OCI-LY1 (cell line): ENCODE data around the gene DYNC1H1.

ENCODE experiments used
- CTCF ChIP-seq: fragments of 200-600 bp; sonication (generic), shearing (Covaris generic); IDR thresholded peaks from 2 replicates; pipeline ENCODE4 v1.5.1; 2017; ENCODE audit warnings: mild to moderate bottlenecking, antibody characterized with exemption, low read length, moderate library complexity, mixed read lengths
- EZH2 ChIP-seq: fragments of 200-600 bp; sonication (generic), shearing (Covaris generic); IDR thresholded peaks from 2 replicates; pipeline ENCODE4 v1.8.0; 2017; ENCODE audit warnings: borderline replicate concordance, mixed run types, mild to moderate bottlenecking, antibody characterized with exemption, low read length, moderate library complexity, mixed read lengths

GRCh38 chr14:102105369-102105768, 141.0 kb downstream of the DYNC1H1 start:
- TF ChIP-seq EZH2, result no peak
- TF ChIP-seq CTCF, result no peak
